ENCODE data around the gene ELMO1.
A peak's percentile ranks its signal among the peaks of the same experiment; 100 is the strongest.

The ELMO1 gene

DNA sequence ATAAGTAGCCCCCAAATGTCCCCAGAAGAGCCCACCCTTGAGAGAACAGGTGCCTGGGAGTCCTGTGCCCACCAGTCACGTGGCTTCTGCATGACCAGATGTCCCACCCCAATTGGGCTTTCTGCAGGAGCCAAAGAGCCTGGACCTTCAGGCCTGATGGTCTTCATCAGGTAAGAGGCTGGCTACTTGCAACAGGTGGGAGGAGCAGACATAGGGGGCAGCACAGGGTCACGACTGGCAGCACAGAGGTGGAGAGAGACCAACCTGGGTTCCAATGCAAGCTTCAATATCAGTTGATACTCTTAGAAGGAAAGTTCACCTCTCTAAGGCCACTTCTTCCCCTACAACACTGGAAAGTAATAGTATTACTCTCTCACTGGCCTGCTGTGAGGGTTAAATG lies 288.0 kb downstream of the ELMO1 start:
- Histone ChIP-seq H3K79me2 (ENCODE audit: control insufficient read depth, insufficient read depth, low read length) (no peaks in the 10 kb centered on the region), H3K4me1 (ENCODE audit: control insufficient read depth, low read depth, low read length) (no peaks in the 10 kb centered on the region), H3K36me3 (ENCODE audit: control insufficient read depth, insufficient read depth, low read length) (no peaks in the 10 kb centered on the region), H2BK15ac (replicated peaks; ENCODE audit: low read depth) (no peak overlapping the region), H3K9ac (ENCODE audit: low read length) (no peak overlapping the region), H2AK5ac (ENCODE audit: low read length) (no peak overlapping the region), H3K27ac (ENCODE audit: low read depth, low read length) (no peak overlapping the region), H3K18ac (ENCODE audit: low read length) (no peak overlapping the region), H3K27me3 (ENCODE audit: insufficient read depth, low read length, poor library complexity) (no peaks in the 10 kb centered on the region), H3K79me1 (ENCODE audit: low read length) (no peaks in the 10 kb centered on the region), H4K8ac (ENCODE audit: low read depth, low read length) (no peak overlapping the region), H4K5ac (ENCODE audit: low read length) (no peak overlapping the region), H3K23ac (ENCODE audit: low read length) (no peak overlapping the region), H3K4me3 (ENCODE audit: low read length) (no peak overlapping the region), H3K56ac (ENCODE audit: low read length) (no peak overlapping the region), H3K4me2 (ENCODE audit: low read length) (no peak overlapping the region), H2BK5ac (ENCODE audit: low read length) (no peak overlapping the region), H3K4ac (ENCODE audit: low read depth, low read length) (no peak overlapping the region), H2BK120ac (ENCODE audit: low read depth, low read length) (no peak overlapping the region)
- WGBS (ENCODE audit: extremely low coverage, insufficient coverage, low lambda C conversion rate), result no CpG with 5 or more reads among the region's 2 CpGs
- no peak for DNase-seq

DNA sequence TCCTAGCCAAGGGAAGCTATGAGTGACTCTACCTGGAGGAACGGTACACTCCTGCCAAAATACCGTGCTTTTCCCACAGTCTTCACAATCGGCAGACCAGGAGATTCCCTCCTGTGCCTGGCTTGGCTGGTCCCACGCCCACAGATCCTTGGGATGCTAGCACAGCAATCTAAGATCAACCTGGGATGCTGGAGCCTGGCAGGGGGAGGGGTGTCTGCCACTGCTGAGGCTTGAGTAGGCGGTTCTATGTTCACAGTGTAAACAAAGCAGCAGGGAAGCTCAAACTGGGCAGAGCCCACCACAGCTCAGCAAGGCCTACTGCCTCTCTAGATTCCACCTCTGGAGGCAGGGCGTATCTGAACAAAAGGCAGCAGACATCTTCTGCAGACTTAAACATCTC lies 295.3 kb downstream of the ELMO1 start:
- Histone ChIP-seq H3K9ac (ENCODE audit: low read length) (no peak overlapping the region), H2BK5ac (ENCODE audit: low read length) (no peak overlapping the region), H3K4me3 (ENCODE audit: low read length) (no peak overlapping the region), H3K36me3 (ENCODE audit: control insufficient read depth, insufficient read depth, low read length) (no peaks in the 10 kb centered on the region), H2BK15ac (replicated peaks; ENCODE audit: low read depth) (no peak overlapping the region), H4K5ac (ENCODE audit: low read length) (no peak overlapping the region), H3K27me3 (ENCODE audit: insufficient read depth, low read length, poor library complexity) (no peaks in the 10 kb centered on the region), H2AK5ac (ENCODE audit: low read length) (no peak overlapping the region), H3K56ac (ENCODE audit: low read length) (no peak overlapping the region), H3K79me2 (ENCODE audit: control insufficient read depth, insufficient read depth, low read length) (no peaks in the 10 kb centered on the region), H3K27ac (ENCODE audit: low read depth, low read length) (no peak overlapping the region), H4K8ac (ENCODE audit: low read depth, low read length) (no peak overlapping the region), H3K4me1 (ENCODE audit: control insufficient read depth, low read depth, low read length) (no peaks in the 10 kb centered on the region), H3K4me2 (ENCODE audit: low read length) (no peak overlapping the region), H3K18ac (ENCODE audit: low read length) (no peak overlapping the region), H3K4ac (ENCODE audit: low read depth, low read length) (no peak overlapping the region), H3K23ac (ENCODE audit: low read length) (no peak overlapping the region), H2BK120ac (ENCODE audit: low read depth, low read length) (no peak overlapping the region), H3K79me1 (ENCODE audit: low read length) (no peaks in the 10 kb centered on the region)
- peak; percentile 51 for DNase-seq
- no CpG with 5 or more reads among the region's 6 CpGs for WGBS (ENCODE audit: extremely low coverage, insufficient coverage, low lambda C conversion rate)

DNA sequence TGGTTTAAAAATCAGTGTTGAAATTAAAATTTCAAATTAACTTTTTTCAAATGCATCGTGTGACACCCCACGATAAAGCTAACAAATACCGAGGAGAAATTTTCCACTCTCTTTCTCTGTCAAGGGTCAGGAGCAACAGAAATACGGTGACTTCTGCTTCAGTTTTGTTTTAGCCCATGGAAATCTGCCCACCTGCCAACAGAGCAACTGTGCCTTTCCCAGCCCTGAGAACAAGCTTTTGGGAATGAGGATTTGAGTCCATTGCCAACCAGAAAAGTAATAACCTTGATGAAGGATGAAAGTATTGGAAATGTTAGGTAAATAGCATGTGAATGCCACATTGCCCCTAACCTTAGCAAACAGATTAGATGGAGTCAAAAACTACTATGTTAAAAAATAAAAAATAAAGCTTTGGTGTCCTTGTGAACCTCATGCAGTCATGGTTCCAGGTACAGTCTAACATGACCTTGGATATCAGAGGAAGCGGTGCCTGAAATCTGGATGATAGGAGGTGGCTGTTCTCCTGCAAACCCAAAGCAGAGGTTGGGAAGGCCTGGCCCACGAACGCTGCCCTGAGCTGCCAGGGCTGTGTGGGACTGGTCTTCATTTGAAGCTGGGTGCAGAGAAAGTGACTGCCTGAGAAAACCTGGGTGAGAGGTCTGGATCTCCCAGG lies 296.8 kb downstream of the ELMO1 start:
- Histone ChIP-seq H3K79me2 (ENCODE audit: control insufficient read depth, insufficient read depth, low read length) (no peaks in the 10 kb centered on the region), H3K23ac (ENCODE audit: low read length) (no peak overlapping the region), H3K4me1 (ENCODE audit: control insufficient read depth, low read depth, low read length) (no peaks in the 10 kb centered on the region), H3K27ac (ENCODE audit: low read depth, low read length) (no peak overlapping the region), H3K9ac (ENCODE audit: low read length) (no peak overlapping the region), H2BK15ac (replicated peaks; ENCODE audit: low read depth) (no peak overlapping the region), H3K4ac (ENCODE audit: low read depth, low read length) (no peak overlapping the region), H2AK5ac (ENCODE audit: low read length) (no peak overlapping the region), H3K36me3 (ENCODE audit: control insufficient read depth, insufficient read depth, low read length) (no peaks in the 10 kb centered on the region), H3K18ac (ENCODE audit: low read length) (no peak overlapping the region), H3K56ac (ENCODE audit: low read length) (no peak overlapping the region), H4K8ac (ENCODE audit: low read depth, low read length) (no peak overlapping the region), H3K27me3 (ENCODE audit: insufficient read depth, low read length, poor library complexity) (no peaks in the 10 kb centered on the region), H3K79me1 (ENCODE audit: low read length) (no peaks in the 10 kb centered on the region), H3K4me3 (ENCODE audit: low read length) (no peak overlapping the region), H2BK120ac (ENCODE audit: low read depth, low read length) (no peak overlapping the region), H2BK5ac (ENCODE audit: low read length) (no peak overlapping the region), H4K5ac (ENCODE audit: low read length) (no peak overlapping the region), H3K4me2 (ENCODE audit: low read length) (no peak overlapping the region)
- WGBS (ENCODE audit: extremely low coverage, insufficient coverage, low lambda C conversion rate), result no CpG with 5 or more reads among the region's 7 CpGs
- DNase-seq, result no peak

DNA sequence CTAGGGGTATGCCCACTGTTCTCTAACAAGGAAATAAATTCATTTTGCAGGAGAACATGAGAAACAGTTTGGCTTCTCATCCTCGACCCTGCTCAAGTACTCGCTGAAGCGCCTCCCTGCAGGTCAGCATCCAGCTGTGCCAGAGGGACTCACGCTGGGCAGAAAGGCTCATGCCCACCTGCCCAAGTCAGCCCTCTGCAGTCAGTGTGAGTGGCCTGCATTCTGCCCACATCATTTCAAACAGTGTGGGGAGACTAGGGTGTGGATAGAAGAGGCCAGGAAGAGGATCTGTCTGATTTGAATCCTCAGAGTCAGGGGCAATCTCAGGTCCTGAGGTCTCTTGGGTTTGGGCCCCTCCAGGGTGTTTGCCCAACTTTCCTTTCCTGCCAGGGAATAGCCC lies 297.8 kb downstream of the ELMO1 start:
- Histone ChIP-seq H3K79me2 (ENCODE audit: control insufficient read depth, insufficient read depth, low read length) (no peaks in the 10 kb centered on the region), H3K4me3 (ENCODE audit: low read length) (no peak overlapping the region), H4K5ac (ENCODE audit: low read length) (no peak overlapping the region), H3K27ac (ENCODE audit: low read depth, low read length) (no peak overlapping the region), H3K79me1 (ENCODE audit: low read length) (no peaks in the 10 kb centered on the region), H2BK15ac (replicated peaks; ENCODE audit: low read depth) (no peak overlapping the region), H4K8ac (ENCODE audit: low read depth, low read length) (no peak overlapping the region), H2BK5ac (ENCODE audit: low read length) (no peak overlapping the region), H3K9ac (ENCODE audit: low read length) (no peak overlapping the region), H3K4me2 (ENCODE audit: low read length) (no peak overlapping the region), H3K4ac (ENCODE audit: low read depth, low read length) (no peak overlapping the region), H3K36me3 (ENCODE audit: control insufficient read depth, insufficient read depth, low read length) (no peaks in the 10 kb centered on the region), H3K4me1 (ENCODE audit: control insufficient read depth, low read depth, low read length) (no peaks in the 10 kb centered on the region), H2BK120ac (ENCODE audit: low read depth, low read length) (no peak overlapping the region), H3K23ac (ENCODE audit: low read length) (no peak overlapping the region), H3K27me3 (ENCODE audit: insufficient read depth, low read length, poor library complexity) (no peaks in the 10 kb centered on the region), H3K56ac (ENCODE audit: low read length) (no peak overlapping the region), H3K18ac (ENCODE audit: low read length) (no peak overlapping the region), H2AK5ac (ENCODE audit: low read length) (no peak overlapping the region)
- WGBS (ENCODE audit: extremely low coverage, insufficient coverage, low lambda C conversion rate), result no CpG with 5 or more reads among the region's 4 CpGs
- no peak for DNase-seq

DNA sequence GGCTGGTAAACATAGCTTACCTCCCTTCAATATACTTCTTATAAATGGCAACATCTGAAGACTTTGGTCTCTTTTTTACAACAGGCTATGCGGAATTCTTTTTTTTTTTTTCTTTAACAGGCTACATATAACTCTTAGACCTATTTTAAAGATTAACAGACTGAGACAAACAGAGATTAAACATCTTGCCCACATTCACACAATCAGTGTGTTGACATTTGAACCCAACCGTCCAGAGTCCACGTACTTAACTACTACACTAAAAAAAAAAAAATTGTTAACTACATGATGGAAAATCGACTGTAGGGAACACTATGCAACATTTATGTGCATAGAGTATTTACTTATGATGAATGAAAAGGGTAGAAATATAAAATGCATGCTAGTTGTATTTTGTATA lies 298.5 kb downstream of the ELMO1 start:
- no peak overlapping the region for H3K4me2 ChIP-seq (ENCODE audit: low read length)
- DNase-seq, result no peak
- no peak overlapping the region for H3K9ac ChIP-seq (ENCODE audit: low read length)
- H3K4me3 ChIP-seq (ENCODE audit: low read length), result no peak overlapping the region
- H4K8ac ChIP-seq (ENCODE audit: low read depth, low read length), result no peak overlapping the region
- no peak overlapping the region for H2BK15ac ChIP-seq (replicated peaks; ENCODE audit: low read depth)
- no peaks in the 10 kb centered on the region for H3K79me1 ChIP-seq (ENCODE audit: low read length)
- H3K56ac ChIP-seq (ENCODE audit: low read length), result no peak overlapping the region
- H3K27ac ChIP-seq (ENCODE audit: low read depth, low read length), result no peak overlapping the region
- no CpG with 5 or more reads among the region's 4 CpGs for WGBS (ENCODE audit: extremely low coverage, insufficient coverage, low lambda C conversion rate)
- no peak overlapping the region for H2AK5ac ChIP-seq (ENCODE audit: low read length)
- no peak overlapping the region for H3K18ac ChIP-seq (ENCODE audit: low read length)
- no peak overlapping the region for H3K4ac ChIP-seq (ENCODE audit: low read depth, low read length)
- H3K36me3 ChIP-seq (ENCODE audit: control insufficient read depth, insufficient read depth, low read length), result no peaks in the 10 kb centered on the region
- H3K27me3 ChIP-seq (ENCODE audit: insufficient read depth, low read length, poor library complexity), result no peaks in the 10 kb centered on the region
- no peak overlapping the region for H3K23ac ChIP-seq (ENCODE audit: low read length)
- H2BK5ac ChIP-seq (ENCODE audit: low read length), result no peak overlapping the region
- H3K79me2 ChIP-seq (ENCODE audit: control insufficient read depth, insufficient read depth, low read length), result no peaks in the 10 kb centered on the region
- no peaks in the 10 kb centered on the region for H3K4me1 ChIP-seq (ENCODE audit: control insufficient read depth, low read depth, low read length)
- no peak overlapping the region for H2BK120ac ChIP-seq (ENCODE audit: low read depth, low read length)
- H4K5ac ChIP-seq (ENCODE audit: low read length), result no peak overlapping the region

DNA sequence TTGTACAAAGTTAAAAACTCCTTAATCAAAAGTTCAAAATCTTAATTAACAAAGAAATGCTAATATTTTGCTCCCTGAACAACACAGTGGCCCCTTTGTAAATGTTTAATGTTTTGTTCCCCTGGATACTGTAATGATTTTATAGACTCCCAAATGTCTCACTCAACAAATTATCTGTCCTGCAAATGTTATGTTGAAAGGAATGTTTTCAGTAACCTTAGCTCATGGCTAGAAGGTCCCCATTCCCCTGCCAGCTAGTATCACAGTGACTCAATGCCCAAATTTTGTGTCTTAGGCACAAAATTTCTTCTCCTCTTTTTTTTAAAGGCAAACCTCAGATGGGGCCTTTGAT lies 298.9 kb downstream of the ELMO1 start:
- H2AK5ac ChIP-seq (ENCODE audit: low read length), result no peak overlapping the region
- no peaks in the 10 kb centered on the region for H3K27me3 ChIP-seq (ENCODE audit: insufficient read depth, low read length, poor library complexity)
- H3K36me3 ChIP-seq (ENCODE audit: control insufficient read depth, insufficient read depth, low read length), result no peaks in the 10 kb centered on the region
- DNase-seq, result no peak
- H3K18ac ChIP-seq (ENCODE audit: low read length), result no peak overlapping the region
- H3K79me2 ChIP-seq (ENCODE audit: control insufficient read depth, insufficient read depth, low read length), result no peaks in the 10 kb centered on the region
- no peak overlapping the region for H4K8ac ChIP-seq (ENCODE audit: low read depth, low read length)
- no peak overlapping the region for H3K9ac ChIP-seq (ENCODE audit: low read length)
- H4K5ac ChIP-seq (ENCODE audit: low read length), result no peak overlapping the region
- no peak overlapping the region for H3K4me2 ChIP-seq (ENCODE audit: low read length)
- no peaks in the 10 kb centered on the region for H3K79me1 ChIP-seq (ENCODE audit: low read length)
- H3K4ac ChIP-seq (ENCODE audit: low read depth, low read length), result no peak overlapping the region
- no peaks in the 10 kb centered on the region for H3K4me1 ChIP-seq (ENCODE audit: control insufficient read depth, low read depth, low read length)
- no peak overlapping the region for H2BK15ac ChIP-seq (replicated peaks; ENCODE audit: low read depth)
- no peak overlapping the region for H3K56ac ChIP-seq (ENCODE audit: low read length)
- no peak overlapping the region for H2BK120ac ChIP-seq (ENCODE audit: low read depth, low read length)
- H3K4me3 ChIP-seq (ENCODE audit: low read length), result no peak overlapping the region
- no peak overlapping the region for H2BK5ac ChIP-seq (ENCODE audit: low read length)
- H3K23ac ChIP-seq (ENCODE audit: low read length), result no peak overlapping the region
- no peak overlapping the region for H3K27ac ChIP-seq (ENCODE audit: low read depth, low read length)
